ENCODE results near the gene TPM2. TPM values are rescaled to one million over a fixed set of nuclear protein-coding genes. Genes with fewer than 3 reads are reported as not detected.

The TPM2 gene
- total and polyA plus RNA-seq, 9 of the 15 experiments (the other 6 are each of a cell fraction or from before 2014, with no cell fraction given), result 0.28 to 16.1 (median 4.5) TPM

- TF ChIP-seq SRSF1 (IDR thresholded peaks at IDR 0.05; ENCODE audit: low read depth, low read length) (no peak), STAG1 (CRISPR knock-in tag; IDR thresholded peaks at IDR 0.05; ENCODE audit: borderline replicate concordance) (no peak), SMAD1 (IDR thresholded peaks at IDR 0.05; ENCODE audit: low read depth, low read length, partially characterized antibody) (no peak), SRSF9 (IDR thresholded peaks at IDR 0.05; ENCODE audit: borderline replicate concordance, low read depth, low read length) (no peak), NCOR1 (IDR thresholded peaks at IDR 0.05) (peak; percentile 52), HMGXB4 (CRISPR knock-in tag; IDR thresholded peaks at IDR 0.05) (no peak), AFF4 (CRISPR knock-in tag; IDR thresholded peaks at IDR 0.05) (no peak), ZBTB5 (IDR thresholded peaks at IDR 0.05) (no peak), CBFA2T2 (conservative IDR thresholded peaks at IDR 0.05) (peak; percentile 65), PTTG1 (tag; IDR thresholded peaks at IDR 0.05; ENCODE audit: low read depth) (no peak), TAL1 (IDR thresholded peaks at IDR 0.05) (peak; percentile 38; the same call in 1 of the 2 replicates), TCF3 (CRISPR knock-in tag; IDR thresholded peaks at IDR 0.05) (peak; percentile 52; the same call in 1 of the 2 replicates), ZNF165 (CRISPR knock-in tag; IDR thresholded peaks at IDR 0.05; ENCODE audit: borderline replicate concordance) (no peak), DLX4 (CRISPR knock-in tag; IDR thresholded peaks at IDR 0.05) (no peak), PML (IDR thresholded peaks at IDR 0.05; ENCODE audit: low read length) (no peak), NCOA6 (IDR thresholded peaks at IDR 0.05) (no peak), C11orf30 (IDR thresholded peaks at IDR 0.05; ENCODE audit: low read depth) (peak; percentile 57), POU5F1 (IDR thresholded peaks at IDR 0.05; ENCODE audit: borderline replicate concordance, low read depth, low read length, partially characterized antibody) (no peak), STAT5A (IDR thresholded peaks at IDR 0.05; ENCODE audit: borderline replicate concordance, low read length) (no peak), ZNF408 (CRISPR knock-in tag; IDR thresholded peaks at IDR 0.05; ENCODE audit: low read depth) (no peak), ZNF398 (CRISPR knock-in tag; IDR thresholded peaks at IDR 0.05) (no peak)
Measured at GRCh38 chr9:35727676-35728040, 37.9 kb upstream of the TPM2 start (continued).
